HCT116 (cell line): ENCODE data around the gene IGFN1. TPM values are rescaled to one million over a fixed set of nuclear protein-coding genes. Genes with fewer than 3 reads are reported as not detected.

Source experiments
- ATAC-seq: fragments of 200-7000 bp; cut with Tn5 transposase; 2 replicates; pipeline ENCODE4 v1.9.1; 2020; ENCODE audit warnings: mild to moderate bottlenecking, moderate library complexity
- BruUV-seq: library from RNA; stranded (reverse); fragments of 400-500 nt; replicated peaks from 2 replicates; lab custom pipeline; 2021; lab: Mats Ljungman, UMichigan
- CTCF ChIA-PET: fragments of 300-600 bp; sonication (Branson Sonifier 250); formaldehyde crosslinking; loops from one replicate; lab custom pipeline; 2021; ENCODE audit warnings: antibody characterized with exemption; lab: Charles Lee
- POLR2A ChIA-PET: fragments of 300-600, 350-600 bp; sonication (Branson Sonifier 250); formaldehyde crosslinking; loops from one replicate; lab custom pipeline; 2021; ENCODE audit warnings: antibody characterized with exemption; lab: Charles Lee
- RAD21 ChIA-PET, 2 experiments: fragments of 300-600 bp; sonication (Branson Sonifier 250); formaldehyde crosslinking; loops; one replicate each; lab custom pipeline; 2023; ENCODE audit warnings: low total read pairs in 2 of 2; ENCODE audit not compliant: uncharacterized antibody in 2 of 2, unreplicated experiment in 2 of 2, low non-redundant PET in 1 of 2; lab: Charles Lee
- DNase-seq: peaks from one replicate; pipeline ENCODE4 v3.0.0-alpha.2; 2010; ENCODE audit warnings: low read depth, low spot score
- H2AFZ ChIP-seq: fragments of 200-600 bp; shearing (Covaris generic), sonication (generic); 2 replicates; pipeline ENCODE4 v1.6.1; 2017; ENCODE audit warnings: low read depth, mixed run types, mixed read lengths, antibody characterized with exemption, low read length; ENCODE audit not compliant: poor library complexity, severe bottlenecking
- H3K27ac ChIP-seq: 2 replicates; pipeline ENCODE4 v1.5.1; 2012; ENCODE audit warnings: low read depth, low read length
- H3K27me3 ChIP-seq: fragments of 200-600 bp; sonication (generic); 2 replicates; pipeline ENCODE4 v1.6.1; 2016; ENCODE audit warnings: mixed run types, low read length, mixed read lengths; ENCODE audit not compliant: insufficient read depth
- H3K36me3 ChIP-seq, 2 experiments: fragments of 200-500 bp in 1 of 2; fragments of 200-600 bp in 1 of 2; sonication (Bioruptor generic) in 1 of 2; sonication (generic) in 1 of 2; 2 replicates each; pipeline versions ENCODE4 v1.5.1 to v1.6.1; 2014 to 2016; ENCODE audit warnings: low read length in 2 of 2, inconsistent platforms in 1 of 2, mixed read lengths in 1 of 2, mixed run types in 1 of 2; ENCODE audit not compliant: insufficient read depth in 2 of 2, control insufficient read depth in 1 of 2
- H3K4me1 ChIP-seq, 2 experiments: fragments of 200-600 bp in 1 of 2; sonication (generic) in 1 of 2; 2 replicates each; pipeline versions ENCODE4 v1.5.1 to v1.6.1; 2012 to 2017; ENCODE audit warnings: low read length in 2 of 2, inconsistent platforms in 1 of 2, mild to moderate bottlenecking in 1 of 2, mixed read lengths in 1 of 2, mixed run types in 1 of 2, moderate library complexity in 1 of 2; ENCODE audit not compliant: insufficient read depth in 2 of 2, control insufficient read depth in 1 of 2
- H3K4me2 ChIP-seq: fragments of 200-600 bp; sonication (generic); 2 replicates; pipeline ENCODE4 v1.6.1; 2017; ENCODE audit warnings: mixed run types, low read length, mixed read lengths
- H3K4me3 ChIP-seq, 2 experiments: fragments of 200-600 bp in 1 of 2; sonication (generic) in 1 of 2; replicated peaks in 1 of 2; 2 replicates each; pipeline ENCODE4 v1.5.1; 2011 to 2016; ENCODE audit warnings: low read length in 2 of 2, control low read depth in 1 of 2, low read depth in 1 of 2, mild to moderate bottlenecking in 1 of 2, mixed read lengths in 1 of 2, mixed run types in 1 of 2
- H3K79me2 ChIP-seq: fragments of 200-600 bp; sonication (generic); 2 replicates; pipeline ENCODE4 v1.6.1; 2017; ENCODE audit warnings: mild to moderate bottlenecking, mixed run types, low read length, moderate library complexity, mixed read lengths; ENCODE audit not compliant: insufficient read depth
- H3K9ac ChIP-seq: fragments of 200-600 bp; sonication (generic); 2 replicates; pipeline ENCODE4 v1.6.1; 2016; ENCODE audit warnings: low read length, mixed read lengths
- H3K9me2 ChIP-seq: fragments of 200-600 bp; sonication (generic), shearing (Covaris generic); 2 replicates; pipeline ENCODE4 v1.6.1; 2017; ENCODE audit warnings: mixed run types, mild to moderate bottlenecking, moderate library complexity; ENCODE audit not compliant: insufficient read depth
- H3K9me3 ChIP-seq, 2 experiments: fragments of 200-500 bp in 1 of 2; fragments of 200-600 bp in 1 of 2; sonication (Bioruptor generic) in 1 of 2; sonication (generic) in 1 of 2; 2 replicates each; pipeline ENCODE4 v1.6.1; 2014 to 2017; ENCODE audit warnings: low read length in 2 of 2, mixed read lengths in 2 of 2, inconsistent platforms in 1 of 2, low read depth in 1 of 2, mild to moderate bottlenecking in 1 of 2, mixed run types in 1 of 2, moderate library complexity in 1 of 2; ENCODE audit not compliant: control insufficient read depth in 1 of 2, insufficient read depth in 1 of 2
- H4K20me1 ChIP-seq: fragments of 200-600 bp; sonication (generic), shearing (Covaris generic); 2 replicates; pipeline ENCODE4 v1.6.1; 2017; ENCODE audit warnings: mixed run types, mild to moderate bottlenecking, moderate library complexity; ENCODE audit not compliant: insufficient read depth
- EZH2phosphoT487 ChIP-seq: fragments of 200-600 bp; IDR thresholded peaks from 2 replicates; pipeline ENCODE4 v1.6.1; 2018; ENCODE audit warnings: antibody characterized with exemption, borderline replicate concordance
- FOSL1 ChIP-seq: IDR thresholded peaks from 2 replicates; pipeline ENCODE4 v1.6.1; 2012; ENCODE audit warnings: low read depth
- REST ChIP-seq: IDR thresholded peaks from 2 replicates; pipeline ENCODE4 v1.6.1; 2012; ENCODE audit warnings: low read depth
- TCF7L2 ChIP-seq: IDR thresholded peaks from 2 replicates; pipeline ENCODE4 v1.7.0; 2011; ENCODE audit warnings: borderline replicate concordance, inconsistent platforms; ENCODE audit not compliant: insufficient read depth, insufficient read length; ENCODE audit errors: extremely low read depth
- intact Hi-C: fragments of 100-400 bp; cut with micrococcal nuclease; formaldehyde crosslinking; loops from 2 replicates; pipeline ENCODE4 v1.10.0; 2022
- total RNA-seq: library from RNA; stranded (reverse); gene quantifications from one replicate; pipeline ENCODE4 v1.2.1, GENCODE V29; 2021; ENCODE audit not compliant: unreplicated experiment
- TF ChIP-seq, protein P1 (sequence below): IDR thresholded peaks from 2 replicates; pipeline ENCODE4 v1.6.1; 2012

Gene IGFN1
- total RNA-seq, 1 experiment from 2014 or later = not detected

DNA sequence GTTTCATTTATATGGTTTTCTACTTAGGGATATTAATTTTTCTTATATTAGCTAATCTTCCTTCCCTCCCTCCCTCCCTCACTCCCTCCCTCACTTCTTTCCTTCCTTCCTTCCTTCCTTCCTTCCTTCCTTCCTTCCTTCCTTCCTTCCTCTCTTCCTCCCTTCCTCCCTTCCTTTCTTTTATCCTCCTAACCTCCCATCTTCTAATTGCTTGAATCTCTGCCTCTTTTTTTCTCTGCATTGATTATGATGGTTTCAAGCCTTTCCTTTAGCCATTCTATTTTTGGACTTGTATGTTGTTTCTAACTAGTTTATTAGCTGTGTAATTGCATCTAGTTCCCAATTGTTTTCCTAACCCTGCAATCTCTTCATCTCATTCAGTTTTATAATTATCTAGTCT is 75.7 kb downstream of the IGFN1 start:
- TF ChIP-seq, protein P1, sequence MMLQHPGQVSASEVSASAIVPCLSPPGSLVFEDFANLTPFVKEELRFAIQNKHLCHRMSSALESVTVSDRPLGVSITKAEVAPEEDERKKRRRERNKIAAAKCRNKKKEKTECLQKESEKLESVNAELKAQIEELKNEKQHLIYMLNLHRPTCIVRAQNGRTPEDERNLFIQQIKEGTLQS = no peak
- TF ChIP-seq REST (no peak), TCF7L2 (no peak), FOSL1 (no peak), EZH2phosphoT487 (no peak)
- no TSS peak for BruUV-seq
- DNase-seq (no peak), ATAC-seq (no peak)
- no peaks in the 10 kb centered on the region for H3K9me3 ChIP-seq
- peak overlapping the region; percentile 42 for H3K4me2 ChIP-seq
- no peaks in the 10 kb centered on the region for H4K20me1 ChIP-seq
- no peak overlapping the region for H3K27ac ChIP-seq
- H3K4me3 ChIP-seq = no peak overlapping the region
- H2AFZ ChIP-seq = peak overlapping the region; percentile 3
- peaks cover 0 to 31% of the 10 kb centered on the region in 2 experiments; a peak in 2 of 4 replicates for H3K4me1 ChIP-seq
- no peaks in the 10 kb centered on the region for H3K36me3 ChIP-seq
- RAD21 ChIA-PET = no interaction called here
- intact Hi-C loops = loop anchor here (1.0 to 5.0 kb wide), 2 partner anchors 9 to 41 kb away; no protein-coding TSS in a partner anchor
- no peak overlapping the region for H3K9ac ChIP-seq
- CTCF ChIA-PET = interaction anchor here (1.4 to 1.8 kb wide), 2 partner anchors 9 to 82 kb away, joined by 4 to 5 read pairs; no protein-coding TSS in a partner anchor
- no peaks in the 10 kb centered on the region for H3K9me2 ChIP-seq
- H3K79me2 ChIP-seq = no peaks in the 10 kb centered on the region
- POLR2A ChIA-PET = interaction anchor here (0.6 to 1.3 kb wide), 4 partner anchors 8 to 122 kb away, joined by 3 to 5 read pairs (median 4); no protein-coding TSS in a partner anchor
- 0 out of 2 replicates have a peak, but pooled peaks cover 11% of the 10 kb centered on the region for H3K27me3 ChIP-seq
